ENCODE results near the gene SDK1. TPM values are rescaled to one million over a fixed set of nuclear protein-coding genes. Genes with fewer than 3 reads are reported as not detected.

The SDK1 gene
- total and polyA plus RNA-seq, 2 of the 8 experiments (the other 6 are each of a cell fraction or from before 2014, with no cell fraction given) = 3.3 to 7.2 TPM

DNA sequence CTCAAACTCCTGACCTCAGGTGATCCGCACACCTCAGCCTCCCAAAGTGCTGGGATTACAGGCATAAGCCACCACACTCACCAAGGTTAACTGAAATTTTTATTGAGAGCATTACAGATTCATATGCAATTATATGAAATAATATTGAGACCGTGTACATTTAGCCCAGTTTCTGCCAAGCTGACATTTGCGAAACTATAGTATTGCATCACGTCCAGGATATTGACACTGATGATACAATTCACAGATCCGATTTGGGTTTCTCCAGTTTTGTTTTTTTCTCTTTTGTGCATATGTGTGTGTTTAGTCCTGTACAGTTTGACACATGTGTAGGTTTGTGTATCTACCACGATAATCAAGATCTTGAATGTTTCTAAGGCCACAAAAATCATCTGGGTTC lies 753.1 kb downstream of the SDK1 start (continued):
- TF ChIP-seq, protein P1, sequence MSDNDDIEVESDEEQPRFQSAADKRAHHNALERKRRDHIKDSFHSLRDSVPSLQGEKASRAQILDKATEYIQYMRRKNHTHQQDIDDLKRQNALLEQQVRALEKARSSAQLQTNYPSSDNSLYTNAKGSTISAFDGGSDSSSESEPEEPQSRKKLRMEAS (IDR thresholded peaks at IDR 0.05) = no peak
- TF ChIP-seq, protein P2, sequence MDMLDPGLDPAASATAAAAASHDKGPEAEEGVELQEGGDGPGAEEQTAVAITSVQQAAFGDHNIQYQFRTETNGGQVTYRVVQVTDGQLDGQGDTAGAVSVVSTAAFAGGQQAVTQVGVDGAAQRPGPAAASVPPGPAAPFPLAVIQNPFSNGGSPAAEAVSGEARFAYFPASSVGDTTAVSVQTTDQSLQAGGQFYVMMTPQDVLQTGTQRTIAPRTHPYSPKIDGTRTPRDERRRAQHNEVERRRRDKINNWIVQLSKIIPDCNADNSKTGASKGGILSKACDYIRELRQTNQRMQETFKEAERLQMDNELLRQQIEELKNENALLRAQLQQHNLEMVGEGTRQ (IDR thresholded peaks at IDR 0.05; ENCODE audit: low read length) = no peak
- no peak for TF ChIP-seq ASH2L (IDR thresholded peaks at IDR 0.05; ENCODE audit: low read length)
- no peak for TF ChIP-seq TCF12 (IDR thresholded peaks at IDR 0.05; ENCODE audit: low read depth, low read length)
- TF ChIP-seq SIX5 (IDR thresholded peaks at IDR 0.05; ENCODE audit: low read depth, low read length) = no peak
- no peak for TF ChIP-seq RXRA (IDR thresholded peaks at IDR 0.05; ENCODE audit: insufficient read depth, low read depth, low read length)
